Ishikawa (cell line): ENCODE measurements around the gene DSTN.

ENCODE experiments used
- CEBPB ChIP-seq: IDR thresholded peaks from 2 replicates; pipeline ENCODE4 v1.6.1; 2012
- EGR1 ChIP-seq: IDR thresholded peaks from 2 replicates; pipeline ENCODE4 v1.6.1; 2012
- EP300 ChIP-seq: IDR thresholded peaks from 2 replicates; pipeline ENCODE4 v1.6.1; 2012; ENCODE audit warnings: borderline replicate concordance
- FOXM1 ChIP-seq: IDR thresholded peaks from 2 replicates; pipeline ENCODE4 v1.6.1; 2012; ENCODE audit warnings: low read depth, borderline replicate concordance
- MAX ChIP-seq: IDR thresholded peaks from 2 replicates; pipeline ENCODE4 v1.6.1; 2012
- NFIC ChIP-seq: IDR thresholded peaks from 2 replicates; pipeline ENCODE4 v1.6.1; 2012
- REST ChIP-seq: IDR thresholded peaks from 2 replicates; pipeline ENCODE4 v1.6.1; 2012; ENCODE audit warnings: low read depth, mild to moderate bottlenecking
- TCF12 ChIP-seq: IDR thresholded peaks from 2 replicates; pipeline ENCODE4 v1.6.1; 2012; ENCODE audit warnings: low read depth
- USF1 ChIP-seq: IDR thresholded peaks from 2 replicates; pipeline ENCODE4 v1.6.1; 2012
- YY1 ChIP-seq: IDR thresholded peaks from 2 replicates; pipeline ENCODE4 v1.6.1; 2012; ENCODE audit warnings: low read depth

GRCh38 chr20:17652411-17652810, 82.5 kb downstream of the DSTN start:
- TF ChIP-seq FOXM1 (no peak), CEBPB (no peak), YY1 (no peak), MAX (no peak), EGR1 (no peak), EP300 (no peak), USF1 (no peak), TCF12 (no peak), REST (no peak), NFIC (no peak)
